ENCODE measurements around the gene C16orf78. TPM values are rescaled to one million over a fixed set of nuclear protein-coding genes. Genes with fewer than 3 reads are reported as not detected.

C16orf78 gene
- total RNA-seq, 1 donor = not detected

- no peak for DNase-seq (ENCODE audit: low read depth)
- H3K4me3 ChIP-seq (ENCODE audit: low read depth, low read length) = no peak overlapping the region
- TF ChIP-seq CTCF (IDR thresholded peaks at IDR 0.05; ENCODE audit: insufficient read depth, low read length) = no peak
These were observed 46.3 kb downstream of the C16orf78 start for GRCh38 chr16:49419862-49420261.

- no peak overlapping the region for H3K4me3 ChIP-seq (ENCODE audit: low read depth, low read length)
- no peak for DNase-seq (ENCODE audit: low read depth)
- no peak for TF ChIP-seq CTCF (IDR thresholded peaks at IDR 0.05; ENCODE audit: insufficient read depth, low read length)
These were observed 49.3 kb downstream of the C16orf78 start for GRCh38 chr16:49422896-49423295.

GRCh38 chr16:49424961-49425360, 51.4 kb downstream of the C16orf78 start:
- no peak overlapping the region for H3K4me3 ChIP-seq (ENCODE audit: low read depth, low read length)
- no peak for DNase-seq (ENCODE audit: low read depth)
- no peak for TF ChIP-seq CTCF (IDR thresholded peaks at IDR 0.05; ENCODE audit: insufficient read depth, low read length)

- H3K4me3 ChIP-seq (ENCODE audit: low read depth, low read length) = no peak overlapping the region
- no peak for DNase-seq (ENCODE audit: low read depth)
- TF ChIP-seq CTCF (IDR thresholded peaks at IDR 0.05; ENCODE audit: insufficient read depth, low read length) = no peak
These were observed 54.2 kb downstream of the C16orf78 start for GRCh38 chr16:49427771-49428170.

- no peak overlapping the region for H3K4me3 ChIP-seq (ENCODE audit: low read depth, low read length)
- no peak for DNase-seq (ENCODE audit: low read depth)
- no peak for TF ChIP-seq CTCF (IDR thresholded peaks at IDR 0.05; ENCODE audit: insufficient read depth, low read length)
These were observed 55.2 kb downstream of the C16orf78 start for GRCh38 chr16:49428808-49429207.

- TF ChIP-seq CTCF (IDR thresholded peaks at IDR 0.05; ENCODE audit: insufficient read depth, low read length) = no peak
- no peak for DNase-seq (ENCODE audit: low read depth)
- no peak overlapping the region for H3K4me3 ChIP-seq (ENCODE audit: low read depth, low read length)
These were observed 57.4 kb downstream of the C16orf78 start for GRCh38 chr16:49431040-49431439.

- TF ChIP-seq CTCF (IDR thresholded peaks at IDR 0.05; ENCODE audit: insufficient read depth, low read length) = no peak
- H3K4me3 ChIP-seq (ENCODE audit: low read depth, low read length) = no peak overlapping the region
- DNase-seq (ENCODE audit: low read depth) = no peak
These were observed 58.1 kb downstream of the C16orf78 start for GRCh38 chr16:49431591-49432290.
